Suprapubic skin (tissue), 4 donors: ENCODE measurements around the gene PRSS33. TPM values are rescaled to one million over a fixed set of nuclear protein-coding genes. Genes with fewer than 3 reads are reported as not detected.
A peak's percentile ranks its signal among the peaks of the same experiment; 100 is the strongest.

Experiments
- DNase-seq, 2 donors: peaks; one replicate each; pipeline ENCODE4 v3.0.0-alpha.2; 2019; ENCODE audit warnings: low spot score in 2 of 2
- H3K27ac ChIP-seq: fragments of 200-600 bp; sonication (generic); one replicate; pipeline ENCODE4 v1.5.1; 2019
- H3K27me3 ChIP-seq: fragments of 200-600 bp; sonication (generic); one replicate; pipeline ENCODE4 v1.5.1; 2019
- H3K36me3 ChIP-seq: fragments of 200-600 bp; sonication (generic); one replicate; pipeline ENCODE4 v1.5.1; 2019
- H3K4me1 ChIP-seq: fragments of 200-600 bp; sonication (generic); one replicate; pipeline ENCODE4 v1.5.1; 2019
- H3K4me3 ChIP-seq: fragments of 200-600 bp; sonication (generic); one replicate; pipeline ENCODE4 v1.5.1; 2019; ENCODE audit warnings: mild to moderate bottlenecking
- H3K9me3 ChIP-seq: fragments of 200-600 bp; sonication (generic); one replicate; pipeline ENCODE4 v1.5.1; 2019
- EP300 ChIP-seq: sonication (generic); formaldehyde crosslinking; IDR thresholded peaks from one replicate; pipeline ENCODE4 v1.6.1; 2017; ENCODE audit warnings: antibody characterized with exemption
- POLR2A ChIP-seq, 2 donors: fragments of 450-650 bp; IDR thresholded peaks; one replicate each; pipeline ENCODE4 v1.6.1; 2017; ENCODE audit warnings: antibody characterized with exemption in 2 of 2, mild to moderate bottlenecking in 2 of 2, moderate library complexity in 2 of 2
- POLR2AphosphoS5 ChIP-seq, 3 donors: sonication (generic); formaldehyde crosslinking; IDR thresholded peaks; one replicate each; pipeline ENCODE4 v1.6.1; 2017; ENCODE audit warnings: antibody characterized with exemption in 3 of 3
- WGBS: methylation state at CpG from one replicate; pipeline ENCODE4 v1.1.5; 2018; 5-methylcytosine and 5-hydroxymethylcytosine counted together
- total RNA-seq, 4 donors: library from RNA; depleted of rRNA; stranded (reverse); fragments of >200 nt; gene quantifications; one replicate each; pipeline ENCODE4 v1.1.0, GENCODE V29; 2016
- TF ChIP-seq, protein P1 (sequence below), 2 donors: fragments of 200-600 bp in 1 of 2; fragments of 450-650 bp in 1 of 2; sonication (generic) in 1 of 2; IDR thresholded peaks; one replicate each; pipeline ENCODE4 v1.5.1; 2016 to 2019; ENCODE audit warnings: antibody characterized with exemption in 2 of 2, mild to moderate bottlenecking in 1 of 2, moderate library complexity in 1 of 2

Gene PRSS33
- total RNA-seq, 4 donors from 2014 or later: not detected

DNA sequence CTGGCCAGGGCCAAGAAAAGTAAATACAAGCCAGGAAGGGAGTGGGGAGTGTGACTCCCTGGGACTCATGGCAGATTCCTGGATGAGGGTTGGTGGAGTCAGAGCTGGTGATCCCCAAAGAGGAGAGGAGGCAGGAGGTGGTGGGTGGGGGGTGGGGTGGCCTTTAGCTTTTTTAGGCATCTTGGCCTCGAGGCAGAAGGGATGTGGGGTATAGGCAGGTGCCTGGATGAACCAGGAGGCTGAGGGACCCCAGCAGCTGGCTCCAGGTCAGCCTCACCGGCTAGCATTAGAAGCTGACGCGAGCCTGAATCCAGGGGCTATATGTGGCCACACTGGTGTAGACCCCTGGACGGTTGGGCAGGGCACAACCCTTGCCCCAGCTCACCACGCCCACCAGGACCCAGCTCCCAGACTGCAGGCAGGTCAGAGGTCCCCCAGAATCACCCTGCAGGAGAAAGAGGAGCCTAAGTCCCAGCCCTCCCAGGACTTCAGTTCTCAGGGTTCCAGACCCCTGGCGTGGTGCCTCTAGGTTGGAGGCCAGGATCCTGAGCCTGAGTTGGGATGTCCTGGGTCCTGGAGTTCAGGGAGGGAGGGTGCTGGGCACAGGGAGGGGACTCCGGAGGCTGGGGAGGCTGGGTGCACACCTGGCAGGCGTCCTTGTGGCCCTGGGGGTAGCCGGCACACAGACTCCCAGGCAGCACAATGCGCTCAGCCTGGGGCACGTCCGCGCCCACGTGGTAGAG is 2.8 kb downstream of the PRSS33 start:
- H3K4me3 ChIP-seq: peak overlapping the region; percentile 47
- 71% methylated on average over 10 of the region's 15 CpGs for WGBS
- no peaks in the 10 kb centered on the region for H3K9me3 ChIP-seq
- DNase-seq: peak; percentile 29 to 57
- peaks cover 11% of the 10 kb centered on the region for H3K4me1 ChIP-seq
- peaks cover 52% of the 10 kb centered on the region for H3K27me3 ChIP-seq
- TF ChIP-seq, protein P1, sequence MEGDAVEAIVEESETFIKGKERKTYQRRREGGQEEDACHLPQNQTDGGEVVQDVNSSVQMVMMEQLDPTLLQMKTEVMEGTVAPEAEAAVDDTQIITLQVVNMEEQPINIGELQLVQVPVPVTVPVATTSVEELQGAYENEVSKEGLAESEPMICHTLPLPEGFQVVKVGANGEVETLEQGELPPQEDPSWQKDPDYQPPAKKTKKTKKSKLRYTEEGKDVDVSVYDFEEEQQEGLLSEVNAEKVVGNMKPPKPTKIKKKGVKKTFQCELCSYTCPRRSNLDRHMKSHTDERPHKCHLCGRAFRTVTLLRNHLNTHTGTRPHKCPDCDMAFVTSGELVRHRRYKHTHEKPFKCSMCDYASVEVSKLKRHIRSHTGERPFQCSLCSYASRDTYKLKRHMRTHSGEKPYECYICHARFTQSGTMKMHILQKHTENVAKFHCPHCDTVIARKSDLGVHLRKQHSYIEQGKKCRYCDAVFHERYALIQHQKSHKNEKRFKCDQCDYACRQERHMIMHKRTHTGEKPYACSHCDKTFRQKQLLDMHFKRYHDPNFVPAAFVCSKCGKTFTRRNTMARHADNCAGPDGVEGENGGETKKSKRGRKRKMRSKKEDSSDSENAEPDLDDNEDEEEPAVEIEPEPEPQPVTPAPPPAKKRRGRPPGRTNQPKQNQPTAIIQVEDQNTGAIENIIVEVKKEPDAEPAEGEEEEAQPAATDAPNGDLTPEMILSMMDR (IDR thresholded peaks at IDR 0.05): no peak
- H3K27ac ChIP-seq: no peak overlapping the region
- H3K36me3 ChIP-seq: no peaks in the 10 kb centered on the region

- DNase-seq: peak; percentile 44 to 48
- no peak overlapping the region for H3K4me3 ChIP-seq
- H3K27me3 ChIP-seq: peaks cover 44% of the 10 kb centered on the region
- no peak for TF ChIP-seq POLR2AphosphoS5 (IDR thresholded peaks at IDR 0.05)
- TF ChIP-seq POLR2A (IDR thresholded peaks at IDR 0.05): no peak
- TF ChIP-seq EP300: no peak
- TF ChIP-seq, protein P1 (IDR thresholded peaks at IDR 0.05): no peak
- H3K9me3 ChIP-seq: no peaks in the 10 kb centered on the region
- peaks cover 16% of the 10 kb centered on the region for H3K4me1 ChIP-seq
- 95% methylated on average over 14 of the region's 15 CpGs for WGBS
- H3K36me3 ChIP-seq: no peaks in the 10 kb centered on the region
- H3K27ac ChIP-seq: no peak overlapping the region
Measured at GRCh38 chr16:2783581-2784357, 3.6 kb downstream of the PRSS33 start.

GRCh38 chr16:2782583-2783351 is 4.6 kb downstream of the PRSS33 start:
- DNase-seq: peak; percentile 50 to 72
- 77% methylated on average over 18 of the region's 20 CpGs for WGBS

GRCh38 chr16:2779978-2780898 is 7.1 kb downstream of the PRSS33 start:
- Histone ChIP-seq H3K27me3 (peaks cover 9% of the 10 kb centered on the region), H3K4me1 (peaks cover 32% of the 10 kb centered on the region), H3K4me3 (no peak overlapping the region), H3K27ac (no peak overlapping the region), H3K9me3 (no peaks in the 10 kb centered on the region), H3K36me3 (peaks cover 2% of the 10 kb centered on the region)
- TF ChIP-seq POLR2AphosphoS5 (IDR thresholded peaks at IDR 0.05): no peak
- 70% methylated on average over 16 of the region's 17 CpGs for WGBS
- peak; percentile 54 to 56 for DNase-seq

More at GRCh38 chr16:2782583-2783351, 4.6 kb downstream of the PRSS33 start:
- Histone ChIP-seq H3K4me3 (no peak overlapping the region), H3K4me1 (peaks cover 26% of the 10 kb centered on the region), H3K9me3 (no peaks in the 10 kb centered on the region), H3K36me3 (no peaks in the 10 kb centered on the region), H3K27ac (no peak overlapping the region), H3K27me3 (peaks cover 34% of the 10 kb centered on the region)
- TF ChIP-seq POLR2A (IDR thresholded peaks at IDR 0.05) (no peak), EP300 (no peak), POLR2AphosphoS5 (IDR thresholded peaks at IDR 0.05) (no peak)
- TF ChIP-seq, protein P1 (IDR thresholded peaks at IDR 0.05): no peak
